ENCODE results near the gene RAPGEF2. TPM values are rescaled to one million over a fixed set of nuclear protein-coding genes. Genes with fewer than 3 reads are reported as not detected.

RAPGEF2 gene
- total and polyA plus RNA-seq, 2 experiments from 2014 or later = 10.2 to 63.1 TPM

- peaks cover 58% of the 10 kb centered on the region for H3K4me1 ChIP-seq (ENCODE audit: insufficient read depth)
- peaks cover 88% of the 10 kb centered on the region for H3K79me2 ChIP-seq (replicated peaks; ENCODE audit: insufficient read depth)
- H4K20me1 ChIP-seq (replicated peaks; ENCODE audit: insufficient read depth) = peaks cover 2% of the 10 kb centered on the region; the same call in 1 of the 2 replicates
- no peak overlapping the region for H3K4me2 ChIP-seq
- H3K36me3 Mint-ChIP-seq (ENCODE audit: low read depth) = no peaks in the 10 kb centered on the region
- no peak overlapping the region for H3K27ac ChIP-seq (ENCODE audit: low read depth)
- H3K27me3 ChIP-seq (ENCODE audit: insufficient read depth) = no peaks in the 10 kb centered on the region
- peaks cover 2% of the 10 kb centered on the region for H3K27me3 Mint-ChIP-seq (ENCODE audit: insufficient read depth, low read depth, poor library complexity)
- no peaks in the 10 kb centered on the region for H3K9me3 Mint-ChIP-seq
- no peak for ATAC-seq
- DNase-seq (ENCODE audit: low spot score) = no peak
- H3K4me3 ChIP-seq = no peak overlapping the region
- TF ChIP-seq ZNF462 (CRISPR knock-in tag; IDR thresholded peaks at IDR 0.05) (no peak), NANOG (IDR thresholded peaks at IDR 0.05; ENCODE audit: borderline replicate concordance) (no peak)
- H2AFZ ChIP-seq = no peak overlapping the region
- H3K9me2 ChIP-seq (ENCODE audit: insufficient read depth) = no peaks in the 10 kb centered on the region
- H3F3A ChIP-seq (replicated peaks; ENCODE audit: low read depth) = no peaks in the 10 kb centered on the region
- no peak overlapping the region for H3K4me3 Mint-ChIP-seq
- H3K4me1 Mint-ChIP-seq = peaks cover 58% of the 10 kb centered on the region
- no peaks in the 10 kb centered on the region for H3K36me3 ChIP-seq (ENCODE audit: insufficient read depth)
- no peak overlapping the region; the same call in 1 of the 2 replicates for H3K27ac Mint-ChIP-seq
Observed at GRCh38 chr4:159177265-159178150, 74.6 kb downstream of the RAPGEF2 start.

DNA sequence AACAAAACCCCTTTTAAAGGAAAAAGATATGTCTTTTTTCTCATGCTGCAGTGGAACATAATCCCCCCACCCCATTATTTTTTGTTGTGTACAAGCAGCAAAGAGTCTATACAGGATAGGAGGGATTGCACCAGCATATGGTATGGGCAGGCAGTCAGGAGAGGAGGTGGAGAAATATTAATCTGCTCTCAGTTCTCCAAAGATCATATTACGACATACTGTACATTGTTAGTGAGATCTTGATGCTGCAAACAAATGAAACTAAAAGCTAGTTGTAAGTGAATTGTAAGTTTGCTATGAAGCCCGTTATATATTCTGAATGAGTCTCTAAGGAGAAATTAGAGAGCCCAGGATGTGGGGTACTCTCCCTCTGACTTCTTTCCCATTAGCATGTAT is 75.3 kb downstream of the RAPGEF2 start:
- DNase-seq (ENCODE audit: low spot score) = no peak
- H3K4me3 Mint-ChIP-seq = no peak overlapping the region
- H3K36me3 ChIP-seq (ENCODE audit: insufficient read depth) = no peaks in the 10 kb centered on the region
- no peaks in the 10 kb centered on the region for H3K9me2 ChIP-seq (ENCODE audit: insufficient read depth)
- H3F3A ChIP-seq (replicated peaks; ENCODE audit: low read depth) = no peaks in the 10 kb centered on the region
- H3K27me3 ChIP-seq (ENCODE audit: insufficient read depth) = no peaks in the 10 kb centered on the region
- H3K27me3 Mint-ChIP-seq (ENCODE audit: insufficient read depth, low read depth, poor library complexity) = peaks cover 4% of the 10 kb centered on the region
- H3K27ac Mint-ChIP-seq = no peak overlapping the region
- H3K36me3 Mint-ChIP-seq (ENCODE audit: low read depth) = no peaks in the 10 kb centered on the region
- H3K4me1 ChIP-seq (ENCODE audit: insufficient read depth) = peaks cover 51% of the 10 kb centered on the region
- ATAC-seq = no peak
- peaks cover 53% of the 10 kb centered on the region for H3K4me1 Mint-ChIP-seq
- peaks cover 88% of the 10 kb centered on the region for H3K79me2 ChIP-seq (replicated peaks; ENCODE audit: insufficient read depth)
- H4K20me1 ChIP-seq (replicated peaks; ENCODE audit: insufficient read depth) = peaks cover 2% of the 10 kb centered on the region; the same call in 1 of the 2 replicates
- no peak overlapping the region for H3K4me3 ChIP-seq
- H3K9me3 Mint-ChIP-seq = no peaks in the 10 kb centered on the region
- no peak overlapping the region for H3K27ac ChIP-seq (ENCODE audit: low read depth)
- no peak overlapping the region for H2AFZ ChIP-seq
- H3K4me2 ChIP-seq = no peak overlapping the region
- no peak for TF ChIP-seq CREB1 (CRISPR knock-in tag; IDR thresholded peaks at IDR 0.05; ENCODE audit: low read depth)
- TF ChIP-seq, protein P1, sequence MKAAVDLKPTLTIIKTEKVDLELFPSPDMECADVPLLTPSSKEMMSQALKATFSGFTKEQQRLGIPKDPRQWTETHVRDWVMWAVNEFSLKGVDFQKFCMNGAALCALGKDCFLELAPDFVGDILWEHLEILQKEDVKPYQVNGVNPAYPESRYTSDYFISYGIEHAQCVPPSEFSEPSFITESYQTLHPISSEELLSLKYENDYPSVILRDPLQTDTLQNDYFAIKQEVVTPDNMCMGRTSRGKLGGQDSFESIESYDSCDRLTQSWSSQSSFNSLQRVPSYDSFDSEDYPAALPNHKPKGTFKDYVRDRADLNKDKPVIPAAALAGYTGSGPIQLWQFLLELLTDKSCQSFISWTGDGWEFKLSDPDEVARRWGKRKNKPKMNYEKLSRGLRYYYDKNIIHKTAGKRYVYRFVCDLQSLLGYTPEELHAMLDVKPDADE (IDR thresholded peaks at IDR 0.05) = no peak
- no peak for TF ChIP-seq POLR2AphosphoS5 (IDR thresholded peaks at IDR 0.05; ENCODE audit: low read depth)
- no peak for TF ChIP-seq ZNF331 (CRISPR knock-in tag; IDR thresholded peaks at IDR 0.05; ENCODE audit: low read depth)
- no peak for TF ChIP-seq EZH2 (IDR thresholded peaks at IDR 0.05; ENCODE audit: low read depth, unreplicated experiment)
- TF ChIP-seq JUNB (IDR thresholded peaks at IDR 0.05; ENCODE audit: unreplicated experiment) = no peak
- TF ChIP-seq STAT1 (IDR thresholded peaks at IDR 0.05; ENCODE audit: unreplicated experiment) = no peak
